PFSK-1 (cell line): Measurements from ENCODE around the gene SETDB2.

Source experiments
- FOXP2 ChIP-seq: optimal IDR thresholded peaks from 2 replicates; pipeline ENCODE3; 2011; ENCODE audit warnings: borderline replicate concordance, control low read depth, inconsistent platforms; ENCODE audit not compliant: insufficient read depth; ENCODE audit errors: extremely low read length, extremely low read depth
- POLR2AphosphoS5 ChIP-seq: IDR thresholded peaks from 2 replicates; pipeline ENCODE4 v1.6.1; 2012; ENCODE audit warnings: low read depth, mild to moderate bottlenecking, control low read depth, low read length, moderate library complexity
- SIN3A ChIP-seq: IDR thresholded peaks from 2 replicates; pipeline ENCODE4 v1.6.1; 2012; ENCODE audit warnings: mild to moderate bottlenecking, low read length, moderate library complexity, borderline replicate concordance; ENCODE audit not compliant: insufficient read depth
- TAF1 ChIP-seq: IDR thresholded peaks from 2 replicates; pipeline ENCODE4 v1.6.1; 2012; ENCODE audit warnings: low read length, control low read depth, borderline replicate concordance; ENCODE audit not compliant: insufficient read depth
- TF ChIP-seq, protein P1 (sequence below), 2 experiments: IDR thresholded peaks; 2 replicates each; pipeline versions ENCODE4 v1.6.1 to v1.8.0; 2011 to 2012; ENCODE audit warnings: low read depth in 2 of 2, low read length in 2 of 2, control low read depth in 1 of 2, inconsistent platforms in 1 of 2, mild to moderate bottlenecking in 1 of 2, moderate library complexity in 1 of 2; ENCODE audit not compliant: insufficient read depth in 1 of 2

SETDB2 gene

DNA sequence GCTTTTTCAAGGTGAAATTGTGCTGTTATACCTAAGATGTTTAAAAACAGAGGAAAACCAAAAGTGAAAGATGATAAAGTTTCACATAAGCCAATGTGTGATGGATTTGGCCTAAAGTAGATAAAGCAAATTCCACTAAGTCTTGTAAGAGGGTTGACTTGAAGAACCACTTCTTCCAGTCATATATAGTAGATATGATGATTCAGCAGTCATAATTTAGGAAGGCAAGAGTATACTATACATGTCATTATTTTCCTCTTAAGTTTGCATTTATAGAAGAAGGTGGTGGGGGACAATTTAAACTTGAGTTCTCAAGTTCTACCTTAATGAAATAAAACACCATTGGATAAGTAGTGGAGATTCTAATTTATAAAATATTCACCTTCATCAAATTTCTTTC lies 88.9 kb downstream of the SETDB2 start:
- no peak for TF ChIP-seq FOXP2
- no peak for TF ChIP-seq POLR2AphosphoS5
- TF ChIP-seq, protein P1, sequence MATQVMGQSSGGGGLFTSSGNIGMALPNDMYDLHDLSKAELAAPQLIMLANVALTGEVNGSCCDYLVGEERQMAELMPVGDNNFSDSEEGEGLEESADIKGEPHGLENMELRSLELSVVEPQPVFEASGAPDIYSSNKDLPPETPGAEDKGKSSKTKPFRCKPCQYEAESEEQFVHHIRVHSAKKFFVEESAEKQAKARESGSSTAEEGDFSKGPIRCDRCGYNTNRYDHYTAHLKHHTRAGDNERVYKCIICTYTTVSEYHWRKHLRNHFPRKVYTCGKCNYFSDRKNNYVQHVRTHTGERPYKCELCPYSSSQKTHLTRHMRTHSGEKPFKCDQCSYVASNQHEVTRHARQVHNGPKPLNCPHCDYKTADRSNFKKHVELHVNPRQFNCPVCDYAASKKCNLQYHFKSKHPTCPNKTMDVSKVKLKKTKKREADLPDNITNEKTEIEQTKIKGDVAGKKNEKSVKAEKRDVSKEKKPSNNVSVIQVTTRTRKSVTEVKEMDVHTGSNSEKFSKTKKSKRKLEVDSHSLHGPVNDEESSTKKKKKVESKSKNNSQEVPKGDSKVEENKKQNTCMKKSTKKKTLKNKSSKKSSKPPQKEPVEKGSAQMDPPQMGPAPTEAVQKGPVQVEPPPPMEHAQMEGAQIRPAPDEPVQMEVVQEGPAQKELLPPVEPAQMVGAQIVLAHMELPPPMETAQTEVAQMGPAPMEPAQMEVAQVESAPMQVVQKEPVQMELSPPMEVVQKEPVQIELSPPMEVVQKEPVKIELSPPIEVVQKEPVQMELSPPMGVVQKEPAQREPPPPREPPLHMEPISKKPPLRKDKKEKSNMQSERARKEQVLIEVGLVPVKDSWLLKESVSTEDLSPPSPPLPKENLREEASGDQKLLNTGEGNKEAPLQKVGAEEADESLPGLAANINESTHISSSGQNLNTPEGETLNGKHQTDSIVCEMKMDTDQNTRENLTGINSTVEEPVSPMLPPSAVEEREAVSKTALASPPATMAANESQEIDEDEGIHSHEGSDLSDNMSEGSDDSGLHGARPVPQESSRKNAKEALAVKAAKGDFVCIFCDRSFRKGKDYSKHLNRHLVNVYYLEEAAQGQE (IDR thresholded peaks at IDR 0.05; ENCODE audit: insufficient read depth in 1 of 2, low read depth in 2 of 2, low read length in 2 of 2) = no peak
- TF ChIP-seq SIN3A = no peak
- TF ChIP-seq TAF1 = no peak

DNA sequence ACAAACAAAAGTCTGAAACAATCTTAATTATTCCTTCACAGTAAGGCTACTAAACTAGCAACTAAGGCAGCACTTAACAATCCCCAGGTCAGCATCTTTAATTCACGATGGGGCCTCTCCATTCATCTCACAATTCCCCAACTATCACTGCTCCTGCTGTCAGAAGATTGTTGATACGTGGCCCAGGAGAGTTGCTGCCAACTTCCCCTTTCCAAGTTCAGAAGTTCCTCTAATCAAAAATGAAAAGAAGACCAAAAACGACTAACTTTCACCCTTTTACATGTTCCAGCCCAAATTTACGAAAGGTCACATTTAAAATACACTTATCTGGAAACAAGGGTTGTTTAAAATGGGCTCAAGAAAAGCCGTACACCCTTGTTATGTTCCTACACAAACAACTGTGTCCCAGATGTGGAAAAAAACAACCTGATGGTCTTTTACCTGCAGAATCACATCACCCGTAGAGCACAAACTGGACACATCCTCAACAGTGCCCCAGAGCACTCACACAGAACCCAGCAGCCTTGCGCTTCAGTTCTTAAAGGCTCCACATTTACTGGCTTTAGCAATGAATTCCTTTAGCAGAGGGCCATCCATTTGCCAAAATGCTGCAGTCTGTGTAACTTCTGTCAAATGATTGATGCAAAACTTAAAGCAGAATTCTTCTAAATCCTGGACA lies 89.7 kb downstream of the SETDB2 start:
- TF ChIP-seq, protein P1 (IDR thresholded peaks at IDR 0.05; ENCODE audit: insufficient read depth in 1 of 2, low read depth in 2 of 2, low read length in 2 of 2) = no peak
- TF ChIP-seq FOXP2 (no peak), TAF1 (no peak), SIN3A (no peak), POLR2AphosphoS5 (no peak)

DNA sequence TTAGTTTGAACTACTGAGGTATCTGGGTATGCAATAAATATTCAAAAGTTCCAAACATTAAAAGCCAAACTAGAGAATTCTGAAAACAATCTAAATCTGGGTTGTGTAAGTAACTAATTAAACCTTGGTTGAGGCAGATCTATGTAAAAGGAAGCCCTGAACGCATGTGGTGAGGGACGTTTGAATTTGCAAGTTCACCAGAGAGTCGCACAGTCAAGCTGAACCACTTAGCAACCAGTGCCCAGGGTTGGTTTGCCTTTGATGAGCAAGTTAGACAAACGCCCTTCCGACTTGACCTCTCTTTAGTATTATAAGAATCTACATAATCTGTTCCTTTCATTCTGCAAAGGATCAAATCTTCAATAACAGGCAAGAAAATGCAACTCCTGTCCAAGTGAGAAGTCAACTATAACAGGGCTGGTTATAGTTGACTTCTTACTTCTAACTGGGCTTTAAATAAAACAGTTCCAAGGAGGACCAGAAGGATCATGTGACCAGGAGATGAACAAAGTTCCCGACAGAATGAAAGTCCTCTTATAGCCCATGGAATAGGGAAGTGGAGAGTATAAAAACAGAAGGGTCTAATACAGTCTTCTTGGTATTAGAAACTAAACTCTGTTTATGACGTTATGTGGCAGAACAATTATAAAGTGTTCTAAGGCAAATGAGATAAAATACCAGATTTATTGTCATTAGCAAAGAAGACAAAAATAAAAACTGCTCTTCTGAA lies 92.2 kb downstream of the SETDB2 start:
- TF ChIP-seq TAF1 = no peak
- TF ChIP-seq FOXP2 = no peak
- TF ChIP-seq SIN3A = no peak
- TF ChIP-seq POLR2AphosphoS5 = no peak
- TF ChIP-seq, protein P1 (IDR thresholded peaks at IDR 0.05; ENCODE audit: insufficient read depth in 1 of 2, low read depth in 2 of 2, low read length in 2 of 2) = no peak

DNA sequence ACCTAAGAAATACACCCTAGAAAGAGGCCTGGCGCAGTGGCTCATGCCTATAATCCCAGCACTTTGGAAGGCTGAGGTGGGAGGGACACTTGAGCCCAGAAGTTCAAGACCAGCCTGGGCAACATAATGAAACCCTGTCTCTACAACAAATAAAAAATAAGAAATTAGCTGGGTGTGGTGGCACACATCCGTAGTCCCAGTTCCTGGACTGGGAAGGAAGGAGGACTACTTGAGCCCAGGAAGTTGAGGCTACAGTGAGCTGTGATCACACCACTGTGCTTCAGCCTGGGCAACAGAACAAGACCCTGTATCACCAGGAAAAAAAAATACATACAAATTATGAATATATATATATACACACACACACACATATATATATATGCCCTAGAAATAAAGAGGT lies 94.3 kb downstream of the SETDB2 start:
- no peak for TF ChIP-seq POLR2AphosphoS5

DNA sequence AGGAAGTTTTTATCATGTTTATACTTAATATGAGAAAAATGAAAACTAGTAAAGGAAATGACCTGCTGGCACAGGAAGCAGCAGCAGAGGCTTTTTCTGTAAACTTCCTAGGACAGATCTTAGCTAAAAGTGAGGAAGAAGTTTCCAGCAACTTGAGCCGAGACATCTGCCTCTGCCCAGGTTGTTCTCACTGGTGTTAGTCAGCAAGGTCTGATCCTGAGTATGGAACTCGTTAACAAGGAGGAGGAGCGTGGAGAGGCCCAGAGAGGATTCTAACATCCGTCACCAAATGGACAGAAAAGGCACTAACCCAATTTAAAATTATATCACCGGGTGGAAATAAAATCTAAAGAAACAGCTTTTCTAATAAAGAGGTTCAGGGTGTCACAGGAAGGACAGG lies 95.2 kb downstream of the SETDB2 start:
- TF ChIP-seq SIN3A (no peak), FOXP2 (no peak), POLR2AphosphoS5 (no peak), TAF1 (no peak)
- TF ChIP-seq, protein P1 (IDR thresholded peaks at IDR 0.05; ENCODE audit: insufficient read depth in 1 of 2, low read depth in 2 of 2, low read length in 2 of 2) = no peak
